Thyroid gland (tissue), 4 donors: Measurements from ENCODE around the gene NDUFC1. TPM values are rescaled to one million over a fixed set of nuclear protein-coding genes. Genes with fewer than 3 reads are reported as not detected.
"Not testable (repeated sequence)": the region's sequence is repeated elsewhere in the genome, so short reads cannot be mapped to it uniquely, and the experiment has no call there.

Source experiments
- DNase-seq, 2 donors: peaks; one replicate each; pipeline ENCODE4 v3.0.0-alpha.2; 2019
- H3K27ac ChIP-seq, 3 donors: fragments of 200-600 bp; sonication (generic); 1 replicate in 2 of 3; 2 replicates in 1 of 3; pipeline ENCODE4 v1.5.1; 2016 to 2019; ENCODE audit warnings: mild to moderate bottlenecking in 1 of 3, moderate library complexity in 1 of 3
- H3K27me3 ChIP-seq: fragments of 200-600 bp; sonication (generic); one replicate; pipeline ENCODE4 v1.5.1; 2019
- H3K36me3 ChIP-seq, 2 donors: fragments of 200-600 bp; sonication (generic); one replicate each; pipeline ENCODE4 v1.5.1; 2016 to 2019
- H3K4me1 ChIP-seq, 2 donors: fragments of 200-600 bp; sonication (generic); one replicate each; pipeline ENCODE4 v1.5.1; 2017 to 2019
- H3K4me3 ChIP-seq, 3 donors: fragments of 200-600 bp; sonication (generic); replicated peaks in 1 of 3; 1 replicate in 2 of 3; 2 replicates in 1 of 3; pipeline ENCODE4 v1.5.1; 2016; ENCODE audit warnings: mild to moderate bottlenecking in 1 of 3
- H3K9me3 ChIP-seq: fragments of 200-600 bp; sonication (generic); one replicate; pipeline ENCODE4 v1.5.1; 2017
- CTCF ChIP-seq, 6 experiments: fragments of 200-600 bp in 3 of 6; fragments of 450-650 bp in 3 of 6; sonication (generic) in 3 of 6; IDR thresholded peaks; one replicate each; pipeline ENCODE4 v1.5.1; 2016 to 2019; ENCODE audit warnings: antibody characterized with exemption in 6 of 6, mild to moderate bottlenecking in 2 of 6, inconsistent platforms in 1 of 6, moderate library complexity in 1 of 6
- POLR2A ChIP-seq, 2 donors: fragments of 450-650 bp; IDR thresholded peaks; one replicate each; pipeline ENCODE4 v1.6.1; 2017; ENCODE audit warnings: antibody characterized with exemption in 2 of 2, mild to moderate bottlenecking in 2 of 2, moderate library complexity in 1 of 2
- WGBS, 2 donors: methylation state at CpG; one replicate each; pipeline ENCODE4 v1.1.5; 2017; 5-methylcytosine and 5-hydroxymethylcytosine counted together
- intact Hi-C: fragments of 100-400 bp; cut with DNase I; formaldehyde crosslinking; loops from one replicate; pipeline ENCODE4 v1.15.1; 2023
- total RNA-seq, 4 donors: library from RNA; depleted of rRNA; stranded (reverse); fragments of >200 nt; gene quantifications; one replicate each; pipeline ENCODE4 v1.2.3, GENCODE V29; 2016

The NDUFC1 gene
- total RNA-seq, 4 donors from 2014 or later = 27.9 to 92.4 (median 53.2) TPM

- no peak for DNase-seq
- intact Hi-C loops = no loop called here
- Histone ChIP-seq H3K4me3 (no peak overlapping the region), H3K27ac (no peak overlapping the region), H3K4me1 (no peaks in the 10 kb centered on the region), H3K9me3 (no peaks in the 10 kb centered on the region), H3K36me3 (no peaks in the 10 kb centered on the region), H3K27me3 (no peaks in the 10 kb centered on the region)
- 80 to 84% methylated on average over 4 of the region's 4 CpGs for WGBS, 2 donors
- TF ChIP-seq POLR2A (IDR thresholded peaks at IDR 0.05) = no peak
- no peak for TF ChIP-seq CTCF (IDR thresholded peaks at IDR 0.05)
Measured at GRCh38 chr4:139329665-139330200, 27.5 kb upstream of the NDUFC1 start.

- Histone ChIP-seq H3K4me3 (no peak overlapping the region), H3K27me3 (no peaks in the 10 kb centered on the region), H3K9me3 (no peaks in the 10 kb centered on the region), H3K4me1 (peaks cover 9 to 20% of the 10 kb centered on the region in 2 donors), H3K36me3 (no peaks in the 10 kb centered on the region), H3K27ac (no peak overlapping the region)
- no peak for TF ChIP-seq POLR2A (IDR thresholded peaks at IDR 0.05)
- no peak for TF ChIP-seq CTCF (IDR thresholded peaks at IDR 0.05)
- DNase-seq = no peak
- intact Hi-C loops = no loop called here
- WGBS, 2 donors = 88 to 91% methylated on average over 6 of the region's 6 CpGs
Measured at GRCh38 chr4:139324620-139325019, 22.3 kb upstream of the NDUFC1 start.

- H3K4me1 ChIP-seq = peaks cover 9 to 20% of the 10 kb centered on the region in 2 donors
- H3K27ac ChIP-seq, DNase-seq, H3K9me3 ChIP-seq, H3K36me3 ChIP-seq, H3K27me3 ChIP-seq, intact Hi-C loops, H3K4me3 ChIP-seq: not testable (repeated sequence)
- 96 to 98% methylated on average over 6 of the region's 6 CpGs for WGBS, 2 donors
Measured at GRCh38 chr4:139322541-139322940, 20.3 kb upstream of the NDUFC1 start.

GRCh38 chr4:139322070-139322469, 19.8 kb upstream of the NDUFC1 start:
- H3K4me3 ChIP-seq, intact Hi-C loops, H3K27ac ChIP-seq, H3K36me3 ChIP-seq, H3K27me3 ChIP-seq, DNase-seq, H3K9me3 ChIP-seq: not testable (repeated sequence)
- 54 to 73% methylated on average over 1 of the region's 1 CpG for WGBS, 2 donors
- peaks cover 9 to 20% of the 10 kb centered on the region in 2 donors for H3K4me1 ChIP-seq

GRCh38 chr4:139319571-139319970, 17.3 kb upstream of the NDUFC1 start:
- no peak for DNase-seq
- intact Hi-C loops = no loop called here
- no peak overlapping the region for H3K4me3 ChIP-seq
- no peak overlapping the region for H3K27ac ChIP-seq
- H3K27me3 ChIP-seq = no peaks in the 10 kb centered on the region
- H3K36me3 ChIP-seq = no peaks in the 10 kb centered on the region
- no peaks in the 10 kb centered on the region for H3K9me3 ChIP-seq
- 85 to 87% methylated on average over 1 of the region's 1 CpG for WGBS, 2 donors
- peaks cover 17 to 21% of the 10 kb centered on the region in 2 donors for H3K4me1 ChIP-seq
- TF ChIP-seq POLR2A (IDR thresholded peaks at IDR 0.05) (no peak), CTCF (IDR thresholded peaks at IDR 0.05) (no peak)

GRCh38 chr4:139317635-139318034, 15.4 kb upstream of the NDUFC1 start:
- no peak for DNase-seq
- TF ChIP-seq POLR2A (IDR thresholded peaks at IDR 0.05) = no peak
- TF ChIP-seq CTCF (IDR thresholded peaks at IDR 0.05) = no peak
- Histone ChIP-seq H3K36me3 (no peaks in the 10 kb centered on the region), H3K27ac (no peak overlapping the region), H3K4me3 (no peak overlapping the region), H3K9me3 (no peaks in the 10 kb centered on the region), H3K27me3 (no peaks in the 10 kb centered on the region), H3K4me1 (peaks cover 18 to 26% of the 10 kb centered on the region in 2 donors)
- intact Hi-C loops = no loop called here
